GM12874 (cell line): ENCODE data around the gene NEURL1B.

Source experiments
- CTCF ChIP-seq: IDR thresholded peaks from 2 replicates; pipeline ENCODE4 v1.5.1; 2011; ENCODE audit warnings: low read depth, mild to moderate bottlenecking, control low read depth, low read length, moderate library complexity; ENCODE audit not compliant: insufficient read depth

The NEURL1B gene

GRCh38 chr5:172690258-172691075 lies 49.4 kb downstream of the NEURL1B start:
- TF ChIP-seq CTCF, result no peak

- no peak for TF ChIP-seq CTCF
These were observed 50.8 kb downstream of the NEURL1B start for GRCh38 chr5:172691886-172692285.

GRCh38 chr5:172692451-172692850 lies 51.4 kb downstream of the NEURL1B start:
- no peak for TF ChIP-seq CTCF

GRCh38 chr5:172692981-172693380 lies 51.9 kb downstream of the NEURL1B start:
- TF ChIP-seq CTCF, result no peak

GRCh38 chr5:172694061-172694460 lies 53.0 kb downstream of the NEURL1B start:
- TF ChIP-seq CTCF, result no peak

GRCh38 chr5:172694541-172694940 lies 53.5 kb downstream of the NEURL1B start:
- TF ChIP-seq CTCF, result no peak

GRCh38 chr5:172695232-172696054 lies 54.4 kb downstream of the NEURL1B start:
- TF ChIP-seq CTCF, result no peak
